ENCODE data around the gene SVBP. TPM values are rescaled to one million over a fixed set of nuclear protein-coding genes. Genes with fewer than 3 reads are reported as not detected.

SVBP gene
- total and polyA plus RNA-seq, 4 experiments from 2014 or later: 20.4 to 48.0 (median 31.1) TPM

DNA sequence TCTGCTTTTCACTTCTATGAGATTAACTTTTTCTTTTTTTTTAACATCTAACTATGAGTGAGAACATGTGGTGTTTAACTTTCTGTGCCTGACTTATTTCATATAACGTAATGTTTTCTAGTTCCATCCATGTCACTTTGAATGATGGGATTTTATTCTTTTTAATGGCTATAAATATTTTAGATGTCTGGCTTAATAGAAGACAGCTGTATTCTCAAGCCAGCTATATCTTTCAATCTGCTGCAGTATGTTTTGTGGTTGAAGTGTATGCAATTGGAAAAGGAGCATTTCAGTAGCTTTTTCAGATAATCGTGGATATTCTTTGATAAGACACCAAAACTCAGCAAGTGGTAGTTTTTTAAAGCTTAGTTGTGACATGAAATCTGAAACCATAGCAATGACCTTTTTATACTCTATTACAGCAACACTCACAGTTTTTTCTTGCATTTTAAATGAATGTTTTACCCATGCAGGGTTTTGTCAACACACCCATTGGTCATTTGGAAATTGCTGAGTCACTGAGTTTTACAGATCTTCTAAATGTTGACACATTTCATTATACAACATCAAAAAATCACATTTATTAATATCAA is 5.7 kb upstream of the SVBP start:
- H3K27ac Mint-ChIP-seq: peak overlapping the region in 2 of 7 donors; percentile 6 to 29
- ChIA-PET POLR2A (ENCODE audit: partially characterized antibody) (no interaction called here), CTCF (ENCODE audit: partially characterized antibody) (interaction anchor here (1.2 kb wide), 1 partner anchor 57 kb away, joined by 3 read pairs; the partner anchor contains the start of genes C1orf50 and P3H1)
- no peaks in the 10 kb centered on the region for H3K9me3 Mint-ChIP-seq
- no peak overlapping the region for H3K4me3 ChIP-seq (ENCODE audit: low read length in 2 of 2)
- H3K4me1 Mint-ChIP-seq: peaks cover 6 to 13% (median 10%) of the 10 kb centered on the region in 4 donors
- H3K4me1 ChIP-seq (ENCODE audit: insufficient read depth, low read length): no peaks in the 10 kb centered on the region
- H3K27ac ChIP-seq (ENCODE audit: low read depth, low read length): no peak overlapping the region
- no peaks in the 10 kb centered on the region for H3K27me3 ChIP-seq (ENCODE audit: insufficient read depth, low read length)
- intact Hi-C loops (cut with micrococcal nuclease): no loop called here
- no peaks in the 10 kb centered on the region for H3K36me3 ChIP-seq (ENCODE audit: insufficient read depth, low read length)
- no peak overlapping the region for H3K4me3 Mint-ChIP-seq
- H3K27me3 Mint-ChIP-seq: no peaks in the 10 kb centered on the region
- H3K36me3 Mint-ChIP-seq: no peaks in the 10 kb centered on the region
- DNase-seq: no peak
- H3K9me3 ChIP-seq (ENCODE audit: control insufficient read depth in 1 of 2, low read length in 2 of 2): no peaks in the 10 kb centered on the region

DNA sequence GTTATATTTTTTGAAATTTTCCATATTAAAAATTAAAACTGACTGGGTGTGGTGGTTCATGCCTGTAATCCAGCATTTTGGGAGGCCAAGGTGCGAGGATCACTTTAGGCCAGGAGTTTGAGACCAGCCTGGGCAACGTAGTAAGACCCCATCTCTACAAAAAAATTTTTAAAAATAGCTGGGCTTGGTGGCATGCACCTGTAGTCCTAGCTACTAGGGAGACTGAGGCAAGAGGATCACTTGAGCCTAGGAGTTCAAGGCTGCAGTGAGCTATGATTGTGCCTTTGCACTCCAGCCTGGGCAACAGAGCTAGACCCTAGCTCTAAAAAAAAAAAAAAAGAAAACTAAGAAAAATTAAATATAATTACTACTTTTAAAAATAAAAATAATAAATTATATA is 4.5 kb upstream of the SVBP start:
- ChIA-PET POLR2A (ENCODE audit: partially characterized antibody) (interaction anchor here (1.0 to 1.3 kb wide), 2 partner anchors 25 to 79 kb away, joined by 3 to 4 read pairs; partner anchors contain the start of gene ZNF691), CTCF (ENCODE audit: partially characterized antibody) (interaction anchor here (1.2 to 1.4 kb wide), 3 partner anchors 10 to 55 kb away, joined by 3 to 6 read pairs (median 3); partner anchors contain the start of genes C1orf50, P3H1 and ZNF691)
- no peak overlapping the region for H3K27ac Mint-ChIP-seq

DNA sequence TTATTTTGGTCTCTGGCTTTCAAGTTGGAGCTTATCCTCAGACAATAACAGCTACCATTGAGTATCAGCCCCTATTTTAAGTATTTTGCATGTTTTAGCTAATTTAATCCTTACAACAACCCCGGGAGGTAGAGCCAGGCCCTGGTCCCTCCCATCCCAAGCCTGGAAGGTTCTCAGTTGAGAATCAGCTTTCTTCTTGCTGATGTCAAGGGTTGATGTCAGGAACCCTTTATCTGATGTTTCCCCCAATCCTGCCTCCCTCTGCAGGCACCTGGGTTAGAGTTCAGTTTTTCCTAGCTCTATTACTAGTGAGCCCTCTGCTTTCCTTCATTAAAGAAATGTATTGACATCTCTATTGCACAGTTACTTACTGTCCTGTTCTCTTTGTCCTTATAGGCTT is 3.6 kb upstream of the SVBP start:
- no peak overlapping the region for H3K4me3 Mint-ChIP-seq
- no peak for DNase-seq
- ChIA-PET POLR2A (ENCODE audit: partially characterized antibody) (interaction anchor here (0.7 to 1.3 kb wide), 5 partner anchors 25 to 1320 kb away, joined by 3 to 5 read pairs (median 3); partner anchors contain the start of genes C1orf50, KLF18, P3H1 and ZNF691), CTCF (ENCODE audit: partially characterized antibody) (interaction anchor here (0.6 to 1.4 kb wide), 3 partner anchors 10 to 183 kb away, joined by 3 to 6 read pairs (median 3); partner anchors contain the start of gene ZNF691)
- Histone ChIP-seq H3K36me3 (ENCODE audit: insufficient read depth, low read length) (no peaks in the 10 kb centered on the region), H3K27me3 (ENCODE audit: insufficient read depth, low read length) (no peaks in the 10 kb centered on the region), H3K4me1 (ENCODE audit: insufficient read depth, low read length) (peaks cover 11% of the 10 kb centered on the region), H3K4me3 (ENCODE audit: low read length in 2 of 2) (no peak overlapping the region), H3K27ac (ENCODE audit: low read depth, low read length) (no peak overlapping the region), H3K9me3 (ENCODE audit: control insufficient read depth in 1 of 2, low read length in 2 of 2) (no peaks in the 10 kb centered on the region)
- H3K9me3 Mint-ChIP-seq: no peaks in the 10 kb centered on the region
- peaks cover 17 to 30% (median 23%) of the 10 kb centered on the region in 4 donors for H3K4me1 Mint-ChIP-seq
- H3K27ac Mint-ChIP-seq: peak overlapping the region in 2 of 7 donors; percentile 48 to 49
- intact Hi-C loops (cut with micrococcal nuclease): no loop called here
- H3K27me3 Mint-ChIP-seq: no peaks in the 10 kb centered on the region
- H3K36me3 Mint-ChIP-seq: peaks cover 0 to 6% of the 10 kb centered on the region in 2 donors

More for the DNA sequence above, 4.5 kb upstream of the SVBP start:
- DNase-seq: no peak
- H3K27me3 Mint-ChIP-seq: no peaks in the 10 kb centered on the region
- H3K4me3 ChIP-seq (ENCODE audit: low read length in 2 of 2): no peak overlapping the region
- no peaks in the 10 kb centered on the region for H3K27me3 ChIP-seq (ENCODE audit: insufficient read depth, low read length)
- intact Hi-C loops (cut with micrococcal nuclease): no loop called here
- H3K36me3 ChIP-seq (ENCODE audit: insufficient read depth, low read length): no peaks in the 10 kb centered on the region
- peaks cover 4% of the 10 kb centered on the region for H3K4me1 ChIP-seq (ENCODE audit: insufficient read depth, low read length)
- no peaks in the 10 kb centered on the region for H3K9me3 Mint-ChIP-seq
- no peak overlapping the region for H3K27ac ChIP-seq (ENCODE audit: low read depth, low read length)
- H3K36me3 Mint-ChIP-seq: no peaks in the 10 kb centered on the region
- no peak overlapping the region for H3K4me3 Mint-ChIP-seq
- peaks cover 11 to 21% (median 15%) of the 10 kb centered on the region in 4 donors for H3K4me1 Mint-ChIP-seq
- no peaks in the 10 kb centered on the region for H3K9me3 ChIP-seq (ENCODE audit: control insufficient read depth in 1 of 2, low read length in 2 of 2)

DNA sequence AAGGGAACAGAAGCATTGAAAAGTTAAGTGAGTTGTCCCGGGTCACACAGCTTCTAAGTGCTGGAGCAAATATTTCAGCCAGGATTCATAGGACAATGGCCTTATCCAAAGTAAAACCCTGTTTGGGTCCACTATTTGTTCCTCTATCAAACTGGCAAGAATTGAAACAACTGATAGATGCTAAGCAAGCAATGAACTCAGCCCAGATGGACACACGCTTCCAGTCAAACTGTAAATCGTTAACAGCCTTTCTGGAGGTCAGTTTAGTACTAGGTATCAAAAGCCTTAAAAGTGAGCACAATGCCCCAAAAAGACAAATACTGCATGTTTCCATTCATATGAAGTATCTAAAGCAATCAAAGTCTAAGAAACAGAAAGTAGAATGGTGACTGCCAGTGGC is 779 bp upstream of the SVBP start:
- peaks cover 3 to 13% of the 10 kb centered on the region in 2 donors for H3K36me3 Mint-ChIP-seq
- Histone ChIP-seq H3K36me3 (ENCODE audit: insufficient read depth, low read length) (no peaks in the 10 kb centered on the region), H3K27ac (ENCODE audit: low read depth, low read length) (no peak overlapping the region), H3K4me1 (ENCODE audit: insufficient read depth, low read length) (peaks cover 17% of the 10 kb centered on the region), H3K27me3 (ENCODE audit: insufficient read depth, low read length) (no peaks in the 10 kb centered on the region), H3K9me3 (ENCODE audit: control insufficient read depth in 1 of 2, low read length in 2 of 2) (no peaks in the 10 kb centered on the region), H3K4me3 (ENCODE audit: low read length in 2 of 2) (no peak overlapping the region)
- no peaks in the 10 kb centered on the region for H3K27me3 Mint-ChIP-seq
- no peak for DNase-seq
- no peaks in the 10 kb centered on the region for H3K9me3 Mint-ChIP-seq
- ChIA-PET CTCF (ENCODE audit: partially characterized antibody) (interaction anchor here (0.9 to 2.6 kb wide), 2 partner anchors 28 to 51 kb away, joined by 3 to 18 read pairs; partner anchors contain the start of genes C1orf50, P3H1 and ZNF691), POLR2A (ENCODE audit: partially characterized antibody) (interaction anchor here (0.8 to 4.3 kb wide), 6 partner anchors 18 to 135 kb away, joined by 3 to 66 read pairs (median 17); partner anchors contain the start of genes C1orf50, P3H1, TMEM269 and YBX1)
- peak overlapping the region in 3 of 7 donors; percentile 18 to 86 (median 76) for H3K27ac Mint-ChIP-seq
- H3K4me1 Mint-ChIP-seq: peaks cover 19 to 32% (median 27%) of the 10 kb centered on the region in 4 donors
- intact Hi-C loops (cut with micrococcal nuclease): loop anchor here (1.0 to 10.0 kb wide), 6 partner anchors 51 to 483 kb away; partner anchors contain the start of genes C1orf50, CFAP57, EBNA1BP2 and FOXJ3
- H3K4me3 Mint-ChIP-seq: peak overlapping the region; percentile 25 to 86 (median 64)

DNA sequence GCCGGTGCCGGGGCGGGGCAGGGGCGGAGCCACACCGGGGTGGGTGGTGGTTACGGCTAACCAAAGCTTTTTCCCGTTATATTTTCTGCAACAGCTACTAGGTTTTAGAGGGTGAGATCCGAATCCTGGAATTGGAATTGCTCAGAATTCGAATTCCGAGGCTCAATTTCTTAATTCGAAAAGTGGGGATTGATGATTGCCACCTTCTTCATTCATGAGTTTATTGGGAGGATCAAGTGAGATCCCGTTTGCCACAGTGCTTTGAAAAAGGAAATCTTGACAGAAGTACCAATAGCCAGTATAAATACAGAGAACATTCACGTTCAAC is 207 bp upstream of the SVBP start:
- H3K27me3 ChIP-seq (ENCODE audit: insufficient read depth, low read length): no peaks in the 10 kb centered on the region
- Mint-ChIP-seq H3K27me3 (no peaks in the 10 kb centered on the region), H3K4me1 (peaks cover 19 to 32% (median 27%) of the 10 kb centered on the region in 4 donors), H3K36me3 (peaks cover 3 to 13% of the 10 kb centered on the region in 2 donors), H3K4me3 (peak overlapping the region; percentile 79 to 87 (median 82)), H3K9me3 (no peaks in the 10 kb centered on the region), H3K27ac (peak overlapping the region in 6 of 7 donors; percentile 12 to 88 (median 83))
- POLR2A ChIA-PET (ENCODE audit: partially characterized antibody): interaction anchor here (0.7 to 4.3 kb wide), 10 partner anchors 12 to 354 kb away, joined by 3 to 66 read pairs (median 4); partner anchors contain the start of genes C1orf50, CFAP57, EBNA1BP2 and P3H1
- peak overlapping the region; percentile 87 for H3K27ac ChIP-seq (ENCODE audit: low read depth, low read length)
- H3K36me3 ChIP-seq (ENCODE audit: insufficient read depth, low read length): no peaks in the 10 kb centered on the region
- DNase-seq: no peak
- intact Hi-C loops (cut with micrococcal nuclease): loop anchor here (1.0 to 10.0 kb wide), 6 partner anchors 50 to 483 kb away; partner anchors contain the start of genes C1orf50, CFAP57, EBNA1BP2 and FOXJ3
- H3K4me3 ChIP-seq (ENCODE audit: low read length in 2 of 2): peak overlapping the region; percentile 43 to 74
- CTCF ChIA-PET (ENCODE audit: partially characterized antibody): interaction anchor here (0.9 to 2.6 kb wide), 2 partner anchors 29 to 50 kb away, joined by 3 to 18 read pairs; partner anchors contain the start of genes C1orf50, P3H1 and ZNF691
- H3K9me3 ChIP-seq (ENCODE audit: control insufficient read depth in 1 of 2, low read length in 2 of 2): no peaks in the 10 kb centered on the region
- peaks cover 17% of the 10 kb centered on the region for H3K4me1 ChIP-seq (ENCODE audit: insufficient read depth, low read length)

DNA sequence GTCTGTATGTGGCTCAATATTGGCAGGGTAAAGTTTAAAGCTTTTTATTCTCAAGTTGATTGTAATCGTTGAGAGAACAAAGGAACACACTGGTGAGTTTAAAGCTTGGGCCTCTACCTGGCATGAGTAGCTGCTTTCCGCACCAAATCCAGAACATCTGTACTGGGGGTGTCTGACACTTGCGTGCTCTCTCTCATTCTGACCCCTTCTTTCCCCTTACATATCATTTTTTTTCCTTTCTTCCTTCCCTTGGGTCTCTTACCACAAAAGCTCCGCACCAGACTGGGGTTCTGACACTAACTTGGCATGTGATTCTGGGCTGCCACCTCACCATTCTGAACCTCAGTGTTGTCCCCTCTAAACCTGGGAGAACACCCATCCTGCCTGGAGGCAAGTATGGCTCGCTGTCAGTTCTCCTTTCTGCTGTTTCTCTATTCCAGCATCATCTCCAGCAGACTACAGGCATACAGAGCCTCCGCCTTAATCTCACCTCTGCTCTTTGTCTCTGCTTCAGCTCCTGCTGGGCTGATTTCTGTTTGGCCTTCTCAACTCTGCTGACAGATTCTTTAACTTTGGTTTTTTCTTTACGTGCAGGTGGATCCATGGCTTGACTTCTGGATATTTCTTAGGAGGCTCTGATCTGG is 1.1 kb downstream of the SVBP start:
- Mint-ChIP-seq H3K36me3 (peaks cover 3 to 16% of the 10 kb centered on the region in 2 donors), H3K9me3 (no peaks in the 10 kb centered on the region), H3K27me3 (no peaks in the 10 kb centered on the region), H3K4me1 (peaks cover 19 to 32% (median 28%) of the 10 kb centered on the region in 4 donors), H3K4me3 (peak overlapping the region; percentile 82 to 93 (median 86)), H3K27ac (peak overlapping the region; percentile 86 to 96 (median 94))
- H3K4me1 ChIP-seq (ENCODE audit: insufficient read depth, low read length): peaks cover 17% of the 10 kb centered on the region
- H3K36me3 ChIP-seq (ENCODE audit: insufficient read depth, low read length): no peaks in the 10 kb centered on the region
- H3K27me3 ChIP-seq (ENCODE audit: insufficient read depth, low read length): no peaks in the 10 kb centered on the region
- peak in 1 of 5 donors; percentile 39 for DNase-seq
- POLR2A ChIA-PET (ENCODE audit: partially characterized antibody): interaction anchor here (1.0 to 4.3 kb wide), 14 partner anchors 9 to 133 kb away, joined by 3 to 66 read pairs (median 4); partner anchors contain the start of genes C1orf50, P3H1, TMEM269 and YBX1
- CTCF ChIA-PET (ENCODE audit: partially characterized antibody): interaction anchor here (1.4 to 2.6 kb wide), 3 partner anchors 30 to 49 kb away, joined by 6 to 18 read pairs (median 7); partner anchors contain the start of genes C1orf50, P3H1 and ZNF691
- intact Hi-C loops (cut with micrococcal nuclease): loop anchor here (1.0 to 10.0 kb wide), 6 partner anchors 30 to 481 kb away; partner anchors contain the start of genes CFAP57, EBNA1BP2, FOXJ3 and SLC2A1
- peak overlapping the region in 1 of 2 donors; percentile 74 for H3K4me3 ChIP-seq (ENCODE audit: low read length in 2 of 2)
- H3K9me3 ChIP-seq (ENCODE audit: control insufficient read depth in 1 of 2, low read length in 2 of 2): no peaks in the 10 kb centered on the region
- H3K27ac ChIP-seq (ENCODE audit: low read depth, low read length): peak overlapping the region; percentile 87
